Tibial nerve (tissue), 4 donors: ENCODE results near the gene MPP2.

Source experiments
- EP300 ChIP-seq, 2 donors: sonication (generic); formaldehyde crosslinking; IDR thresholded peaks; one replicate each; pipeline ENCODE4 v1.6.1; 2017; ENCODE audit warnings: antibody characterized with exemption in 2 of 2, mild to moderate bottlenecking in 1 of 2
- POLR2A ChIP-seq, 2 donors: fragments of 450-650 bp; IDR thresholded peaks; one replicate each; pipeline ENCODE4 v1.6.1; 2017; ENCODE audit warnings: antibody characterized with exemption in 2 of 2, mild to moderate bottlenecking in 2 of 2, moderate library complexity in 2 of 2
- TF ChIP-seq, protein P1 (sequence below), 5 experiments: fragments of 200-600 bp in 3 of 5; fragments of 450-650 bp in 2 of 5; sonication (generic) in 3 of 5; IDR thresholded peaks; one replicate each; pipeline ENCODE4 v1.5.1; 2016 to 2019; ENCODE audit warnings: antibody characterized with exemption in 5 of 5, mild to moderate bottlenecking in 3 of 5, moderate library complexity in 2 of 5

DNA sequence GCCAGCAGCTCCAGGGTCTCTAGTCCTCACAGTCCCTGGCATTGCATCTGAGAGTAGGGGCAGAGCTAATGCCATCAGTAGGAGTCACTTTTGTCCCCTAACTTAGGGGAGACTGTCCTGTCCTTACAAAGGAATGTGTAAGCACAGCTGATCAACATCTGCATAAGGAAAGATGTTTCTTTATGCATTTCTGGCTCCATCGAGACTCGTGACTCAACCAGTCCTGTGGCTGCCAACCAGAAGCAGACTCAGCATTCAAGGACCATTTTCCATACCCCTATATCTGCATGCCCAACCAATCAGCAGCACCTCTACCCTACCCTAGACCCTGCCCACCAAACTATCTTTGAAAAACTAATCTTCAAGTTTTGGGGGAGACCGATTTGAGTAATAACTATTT is 8.2 kb upstream of the MPP2 start:
- no peak for TF ChIP-seq EP300 (IDR thresholded peaks at IDR 0.05)
- TF ChIP-seq, protein P1, sequence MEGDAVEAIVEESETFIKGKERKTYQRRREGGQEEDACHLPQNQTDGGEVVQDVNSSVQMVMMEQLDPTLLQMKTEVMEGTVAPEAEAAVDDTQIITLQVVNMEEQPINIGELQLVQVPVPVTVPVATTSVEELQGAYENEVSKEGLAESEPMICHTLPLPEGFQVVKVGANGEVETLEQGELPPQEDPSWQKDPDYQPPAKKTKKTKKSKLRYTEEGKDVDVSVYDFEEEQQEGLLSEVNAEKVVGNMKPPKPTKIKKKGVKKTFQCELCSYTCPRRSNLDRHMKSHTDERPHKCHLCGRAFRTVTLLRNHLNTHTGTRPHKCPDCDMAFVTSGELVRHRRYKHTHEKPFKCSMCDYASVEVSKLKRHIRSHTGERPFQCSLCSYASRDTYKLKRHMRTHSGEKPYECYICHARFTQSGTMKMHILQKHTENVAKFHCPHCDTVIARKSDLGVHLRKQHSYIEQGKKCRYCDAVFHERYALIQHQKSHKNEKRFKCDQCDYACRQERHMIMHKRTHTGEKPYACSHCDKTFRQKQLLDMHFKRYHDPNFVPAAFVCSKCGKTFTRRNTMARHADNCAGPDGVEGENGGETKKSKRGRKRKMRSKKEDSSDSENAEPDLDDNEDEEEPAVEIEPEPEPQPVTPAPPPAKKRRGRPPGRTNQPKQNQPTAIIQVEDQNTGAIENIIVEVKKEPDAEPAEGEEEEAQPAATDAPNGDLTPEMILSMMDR (IDR thresholded peaks at IDR 0.05), result no peak
- no peak for TF ChIP-seq POLR2A (IDR thresholded peaks at IDR 0.05)
